ENCODE measurements around the gene SMNDC1.
"Not testable (repeated sequence)": the region's sequence is repeated elsewhere in the genome, so short reads cannot be mapped to it uniquely, and the experiment has no call there.

Gene SMNDC1

DNA sequence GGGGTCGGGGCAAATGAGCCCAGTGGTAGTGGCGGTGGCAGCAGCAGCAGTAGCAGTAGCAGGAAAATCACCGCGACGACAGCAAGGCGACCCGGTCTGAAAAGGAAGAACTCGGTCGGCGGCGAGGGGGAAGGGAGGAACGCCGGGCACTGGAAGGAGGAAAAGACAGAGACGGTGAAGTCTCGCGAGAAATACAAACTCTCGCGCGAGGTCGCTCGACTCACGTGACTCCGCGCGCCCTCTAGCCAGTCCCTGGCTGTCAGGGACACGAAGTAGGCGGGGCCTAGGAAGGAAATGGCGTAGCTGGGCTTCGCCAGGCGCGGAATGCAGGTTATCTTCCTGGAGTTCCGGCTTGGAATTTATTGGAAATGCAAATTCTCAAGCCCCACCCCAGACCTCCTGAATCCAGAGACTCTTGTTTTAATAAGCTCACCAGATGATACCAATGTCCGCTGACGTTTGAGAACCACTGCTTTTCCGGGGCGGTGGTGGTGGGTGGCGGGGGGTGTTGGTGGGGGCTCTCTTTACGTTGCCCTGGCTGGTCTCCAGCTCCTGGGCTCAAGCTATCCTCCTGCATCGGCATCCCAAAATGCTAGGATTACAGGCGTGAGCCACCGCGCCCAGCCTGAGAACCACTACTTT, at the start of gene SMNDC1:
Gene SMNDC1, minus strand, starts transcription at position 141 of the 642 bp plus-strand sequence. CDS start 1,333 bp downstream, outside the sequence.
- peak; percentile 96 for DNase-seq

DNA sequence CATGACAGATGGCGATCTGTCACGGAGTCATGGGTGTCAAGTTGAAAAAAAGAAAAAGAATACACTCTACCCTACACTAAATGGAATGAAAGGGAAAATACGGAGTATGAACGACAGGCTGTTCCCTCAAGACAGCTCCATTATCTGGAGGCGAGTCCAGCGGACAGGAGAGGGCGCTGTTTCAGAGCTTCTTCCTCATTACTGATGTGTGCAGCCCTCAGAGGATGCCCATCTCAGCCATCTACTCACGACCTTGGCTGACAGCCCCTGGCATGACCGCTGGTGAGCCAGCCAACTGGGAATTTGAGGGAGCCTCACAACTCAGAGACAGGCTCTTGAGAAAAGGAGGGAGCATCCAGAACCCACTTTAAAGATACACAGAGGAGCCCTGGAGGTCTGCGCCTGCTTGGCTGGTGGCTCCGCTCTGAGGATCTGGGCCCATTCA, 49.6 kb upstream of the SMNDC1 start:
- peak; percentile 75 for DNase-seq

DNA sequence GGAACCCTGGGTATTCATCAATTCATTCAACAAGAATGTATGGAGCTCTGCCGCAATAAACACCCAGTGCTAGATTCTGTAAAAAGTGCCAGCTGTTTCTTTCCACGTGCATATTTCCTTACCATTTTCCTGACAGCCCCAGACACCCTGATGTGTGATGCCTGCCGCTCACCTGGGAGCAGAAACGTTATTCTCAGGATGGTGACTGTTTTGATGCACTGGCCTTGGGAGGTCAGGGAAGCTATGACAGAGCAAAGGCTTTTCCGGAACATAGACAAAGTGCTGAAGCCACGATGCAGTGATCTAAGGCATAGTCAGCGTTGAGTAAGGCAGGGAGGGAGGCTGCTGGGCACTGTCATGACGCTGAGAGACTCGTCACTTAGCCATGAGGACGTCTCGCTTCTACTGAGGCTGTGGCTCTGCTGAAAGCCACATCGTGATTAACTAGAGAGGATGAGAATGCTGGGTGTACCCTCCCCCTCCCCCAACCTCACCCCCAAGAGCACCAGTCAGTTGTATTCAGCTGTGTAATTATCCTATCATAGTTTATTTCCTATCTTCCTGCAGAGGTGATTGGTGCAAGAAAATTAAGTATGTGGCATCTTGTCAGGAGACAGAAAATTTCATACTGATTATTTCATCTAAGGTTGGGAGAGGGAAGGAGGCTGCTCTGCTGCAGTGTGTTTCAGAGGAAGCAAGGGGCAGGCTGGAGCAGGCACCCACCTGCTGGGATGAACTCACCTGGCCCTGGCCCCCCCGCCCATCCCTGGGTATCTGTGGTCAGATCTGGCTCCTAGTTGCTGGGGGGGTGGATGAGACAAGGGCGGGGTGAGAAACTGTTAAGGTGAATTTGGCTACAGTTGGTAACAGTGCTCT, 48.8 kb upstream of the SMNDC1 start:
- no peak for DNase-seq

DNA sequence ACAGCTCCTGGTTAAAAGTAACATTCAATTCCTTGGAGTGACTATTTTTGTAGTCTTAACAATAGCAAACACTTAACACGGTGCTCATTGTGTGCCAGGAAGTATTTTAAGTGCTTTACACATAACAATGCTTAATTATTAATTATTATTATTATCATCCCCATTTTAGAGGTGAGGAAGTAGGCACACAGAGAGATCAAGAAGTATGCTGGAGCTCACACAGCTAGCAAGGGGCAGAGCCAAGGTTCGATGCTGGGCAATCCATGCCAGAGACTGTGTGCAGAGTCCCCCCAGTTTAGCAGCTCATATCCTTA, 48.2 kb upstream of the SMNDC1 start:
- no peak for DNase-seq

DNA sequence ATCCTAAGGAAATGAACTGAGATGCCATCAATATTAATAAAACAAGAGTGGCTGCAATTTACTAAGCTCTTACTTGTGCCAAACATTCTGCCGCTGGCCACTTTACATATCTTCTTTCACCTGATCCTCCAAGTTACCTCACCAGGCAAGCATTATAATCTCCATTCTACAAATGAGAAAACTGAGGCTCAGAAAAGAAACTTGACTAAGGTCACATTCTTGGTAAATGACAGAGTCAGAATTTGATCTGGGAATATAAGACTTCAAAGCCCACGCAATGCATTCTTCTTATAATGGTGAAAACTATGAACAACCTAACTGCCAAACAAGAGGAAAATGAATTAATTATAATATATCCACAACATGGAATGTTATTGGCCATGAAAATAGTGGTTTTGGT, 46.1 kb upstream of the SMNDC1 start:
- DNase-seq: no peak

DNA sequence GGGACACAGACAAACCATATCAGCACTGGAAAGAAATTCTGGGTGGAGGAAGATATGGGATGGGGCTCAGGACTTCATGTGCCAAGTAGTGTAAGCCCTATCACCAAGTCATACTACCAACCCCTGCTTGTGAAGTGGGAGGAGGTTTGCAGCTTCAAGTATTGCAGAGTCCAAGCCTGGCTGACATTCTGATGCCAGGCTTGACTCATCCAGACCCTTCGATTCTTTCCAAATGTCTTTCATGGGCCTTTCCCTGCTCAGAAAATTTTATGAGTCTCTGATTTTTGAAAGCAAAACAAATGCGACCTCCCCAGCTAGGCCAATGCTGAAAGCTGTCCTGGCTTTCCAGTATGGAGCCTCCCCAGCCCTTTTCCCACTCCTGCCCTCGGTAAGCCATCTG, 45.1 kb upstream of the SMNDC1 start:
- no peak for DNase-seq

DNA sequence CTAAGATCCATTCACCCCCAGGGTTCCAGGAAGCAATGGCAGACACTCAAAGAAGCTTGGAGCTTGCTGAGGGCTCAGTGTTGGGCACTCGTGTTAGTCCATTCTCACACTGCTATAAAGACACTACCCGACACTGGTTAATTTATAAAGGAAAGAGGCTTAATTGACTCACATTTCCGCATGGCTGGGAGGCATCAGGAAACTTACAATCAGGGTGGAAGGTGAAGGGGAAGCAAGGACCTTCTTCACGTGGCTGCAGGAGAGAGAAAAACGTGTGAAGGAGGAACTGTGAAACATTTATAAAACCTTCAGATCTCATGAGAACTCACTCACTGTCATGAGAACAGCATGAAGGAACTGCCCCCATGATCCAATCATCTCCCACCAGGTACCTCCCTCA, 44.7 kb upstream of the SMNDC1 start:
- no peak for DNase-seq

DNA sequence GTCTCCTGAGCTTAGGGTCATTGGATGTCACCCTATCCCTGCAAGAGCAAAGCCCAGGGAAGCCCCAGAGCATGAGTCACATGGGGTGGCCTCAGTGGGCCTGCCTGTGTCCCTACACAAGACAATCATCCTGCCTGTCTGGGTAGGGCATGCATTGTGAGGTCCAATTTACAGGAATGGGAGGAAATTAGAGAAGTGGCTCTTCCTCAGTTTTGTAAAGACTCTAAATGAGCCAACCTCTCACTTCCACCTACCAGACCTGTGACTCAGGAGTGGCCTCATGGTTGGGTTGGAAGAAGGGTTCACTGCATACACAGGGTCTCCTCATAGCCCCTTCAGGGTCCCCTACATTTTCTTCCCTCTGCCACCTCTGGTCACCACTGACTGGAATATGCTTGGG, 43.6 kb upstream of the SMNDC1 start:
- no peak for DNase-seq

DNA sequence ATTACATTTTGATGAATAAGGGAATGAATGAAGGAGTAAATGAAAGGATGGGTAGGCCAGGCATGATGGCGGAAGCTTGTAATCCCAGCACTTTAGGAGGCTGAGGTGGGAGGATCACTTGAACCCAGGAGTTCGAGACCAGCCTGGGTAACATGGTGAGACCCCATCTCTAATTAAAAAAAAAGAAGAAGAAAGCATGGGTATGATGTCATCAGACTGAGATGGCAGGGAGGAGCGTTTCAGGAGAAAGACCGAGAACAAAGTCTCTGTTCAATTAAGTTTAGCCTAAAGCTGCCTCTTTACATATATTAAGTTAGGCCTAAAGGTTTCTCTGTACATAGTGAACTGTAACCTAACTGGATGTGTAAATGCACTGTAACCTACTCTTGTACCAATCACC, 42.2 kb upstream of the SMNDC1 start:
- no peak for DNase-seq

DNA sequence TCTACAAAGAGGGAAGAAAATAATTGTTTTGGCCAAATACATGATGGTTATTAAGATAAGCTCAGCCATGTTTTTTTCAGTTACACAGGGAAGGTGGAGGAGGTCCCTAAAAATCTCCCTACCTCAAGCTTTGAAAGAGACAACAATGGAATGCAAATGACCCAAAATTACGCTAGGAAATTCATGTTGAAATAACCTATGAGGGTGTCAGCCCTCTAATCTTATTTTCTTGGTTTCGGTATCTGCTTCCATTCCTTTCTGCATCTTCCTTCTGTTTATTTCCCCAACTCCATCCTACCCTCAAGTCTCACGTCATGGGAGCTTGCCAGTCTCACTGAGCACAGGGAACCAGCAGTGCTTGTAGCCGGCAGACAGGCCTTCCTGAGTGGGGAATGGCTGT, 40.6 kb upstream of the SMNDC1 start:
- no peak for DNase-seq

DNA sequence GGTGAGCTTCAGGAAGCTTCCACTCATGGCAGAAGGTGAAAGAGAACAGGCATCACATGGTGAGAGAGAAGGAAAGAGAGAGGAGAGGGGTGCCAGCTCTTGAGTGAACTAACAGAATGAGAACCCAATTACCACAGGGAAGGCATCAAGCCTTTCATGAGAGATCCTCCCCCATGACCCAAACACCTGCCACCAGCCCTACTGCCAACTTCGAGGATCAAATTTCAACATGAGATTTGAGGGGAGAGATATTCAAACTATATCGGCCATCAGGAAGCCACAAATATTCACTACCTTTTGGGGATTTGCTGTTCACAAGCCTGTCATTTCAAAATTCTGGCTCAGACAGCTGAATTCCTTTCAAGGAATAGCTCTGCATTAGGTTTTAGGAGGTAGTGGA, 39.9 kb upstream of the SMNDC1 start:
- DNase-seq: no peak

DNA sequence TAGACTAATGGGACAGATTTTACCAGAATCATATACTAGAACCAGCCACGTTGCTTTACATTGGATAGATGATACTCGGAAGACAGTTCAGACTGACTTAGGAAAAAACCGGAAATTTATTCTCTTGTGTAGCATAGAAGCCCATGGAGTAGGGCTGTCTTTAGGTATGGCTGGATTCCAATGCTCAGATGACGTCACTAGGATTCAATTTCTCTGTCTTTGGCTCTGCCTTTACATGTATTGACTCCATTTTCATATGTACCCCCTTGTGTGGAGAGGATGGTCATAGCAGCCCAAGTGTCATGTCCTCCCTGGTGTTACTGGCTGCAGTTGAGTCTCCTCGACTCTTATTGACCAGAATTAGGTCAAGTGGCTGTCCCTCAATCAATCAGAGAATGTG, 39.2 kb upstream of the SMNDC1 start:
- no peak for DNase-seq

DNA sequence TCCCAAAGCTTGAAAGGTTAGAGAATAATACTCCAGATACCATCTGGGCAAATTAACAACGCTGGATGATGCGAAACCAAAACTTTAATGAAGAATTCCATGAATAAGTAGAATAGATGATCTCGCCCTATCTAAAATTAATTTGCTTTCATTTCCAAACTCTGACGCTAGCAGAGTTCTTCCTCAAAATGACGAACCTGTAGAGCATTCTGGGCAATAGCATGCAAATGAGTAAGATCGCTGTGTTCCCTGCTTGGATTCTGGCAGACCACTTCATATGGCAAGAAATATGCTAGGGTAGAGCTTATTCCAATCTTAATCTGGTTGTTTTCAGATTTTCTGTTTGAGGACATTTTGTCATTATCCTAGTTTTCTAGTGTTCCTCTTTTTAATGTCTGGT, 36.1 kb upstream of the SMNDC1 start:
- no peak for DNase-seq

DNA sequence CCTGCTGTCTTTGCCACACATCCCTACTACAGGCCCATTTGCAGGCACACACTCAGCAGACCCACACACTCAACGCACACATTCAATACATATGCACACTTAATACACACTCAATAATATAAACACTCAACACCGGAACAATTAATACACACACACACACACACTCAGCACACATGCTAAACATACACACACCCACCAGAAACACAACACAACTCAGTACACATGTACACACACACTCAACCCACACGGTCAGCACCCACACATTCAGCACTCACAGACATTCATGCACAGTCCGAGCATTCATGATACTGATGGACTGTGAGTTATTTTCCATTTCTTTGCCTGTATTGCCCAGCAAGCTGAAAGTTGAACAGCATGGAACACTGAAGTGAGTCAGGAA, 35.4 kb upstream of the SMNDC1 start:
- DNase-seq: no peak

DNA sequence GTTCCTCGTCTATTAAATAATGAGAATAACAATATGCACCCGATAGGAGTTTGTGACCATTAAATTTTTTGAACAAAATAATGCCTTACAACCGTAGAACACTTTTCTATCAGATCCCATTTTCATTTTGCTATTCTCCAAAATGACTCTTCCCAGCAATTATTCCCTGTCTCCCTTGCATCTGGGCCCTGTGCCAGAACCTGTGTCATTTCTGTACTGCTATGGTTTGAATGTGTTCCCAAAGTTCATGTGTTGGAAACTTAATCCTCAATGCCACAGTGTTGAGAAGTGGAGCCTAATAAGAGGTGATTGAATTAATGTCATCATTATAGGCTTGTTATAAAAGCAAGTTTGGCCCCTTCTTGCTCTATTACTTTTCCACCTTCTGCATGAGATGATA, 33.2 kb upstream of the SMNDC1 start:
- no peak for DNase-seq

DNA sequence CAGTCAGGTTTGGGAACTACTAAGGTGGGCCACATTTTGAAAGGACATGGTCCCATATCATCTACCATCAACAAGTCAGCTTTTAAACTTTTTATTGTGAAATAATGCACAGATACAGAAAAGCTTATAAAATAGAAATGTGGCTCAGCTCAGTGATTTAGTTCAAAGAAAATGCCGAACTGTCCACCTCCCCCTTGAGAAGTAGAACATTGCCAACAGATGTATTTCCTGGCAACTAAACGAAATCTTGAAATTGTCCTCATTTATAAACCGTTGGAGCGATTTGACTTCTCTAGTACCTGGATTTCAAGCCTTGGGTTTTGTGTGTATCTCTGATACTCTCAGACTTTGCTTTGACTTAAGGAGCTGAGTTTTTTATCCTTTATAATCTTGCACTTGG, 32.7 kb upstream of the SMNDC1 start:
- DNase-seq: no peak

DNA sequence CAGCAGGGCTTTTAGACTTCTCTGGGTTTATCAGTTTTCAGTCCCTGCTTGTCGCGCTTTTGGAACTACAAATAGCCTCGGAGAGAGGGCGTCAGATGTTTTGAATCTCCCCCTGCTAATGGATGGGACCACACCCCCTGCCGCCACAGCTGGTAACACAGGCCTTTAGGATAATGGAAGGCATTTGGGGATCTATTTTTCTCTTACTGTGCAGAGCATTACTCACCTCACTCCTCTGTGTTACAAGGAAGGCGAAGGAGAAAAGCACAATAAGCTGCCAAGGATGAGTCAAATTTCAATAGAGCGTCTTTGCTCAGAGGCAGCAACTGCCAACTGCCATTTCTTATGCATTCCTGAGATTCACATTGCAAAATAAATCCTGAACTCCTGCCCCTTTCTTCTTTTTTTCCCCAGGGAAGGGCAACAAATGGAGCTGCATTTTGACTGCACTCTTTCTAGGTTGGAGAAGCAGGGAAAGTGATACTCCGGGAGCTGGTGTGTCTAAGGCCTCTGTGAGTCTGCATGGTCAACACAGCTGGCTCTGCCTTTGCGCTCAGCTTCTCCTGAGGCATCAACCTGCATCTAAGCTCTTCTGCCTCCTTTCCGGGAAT, 31.5 kb upstream of the SMNDC1 start:
- DNase-seq: no peak

DNA sequence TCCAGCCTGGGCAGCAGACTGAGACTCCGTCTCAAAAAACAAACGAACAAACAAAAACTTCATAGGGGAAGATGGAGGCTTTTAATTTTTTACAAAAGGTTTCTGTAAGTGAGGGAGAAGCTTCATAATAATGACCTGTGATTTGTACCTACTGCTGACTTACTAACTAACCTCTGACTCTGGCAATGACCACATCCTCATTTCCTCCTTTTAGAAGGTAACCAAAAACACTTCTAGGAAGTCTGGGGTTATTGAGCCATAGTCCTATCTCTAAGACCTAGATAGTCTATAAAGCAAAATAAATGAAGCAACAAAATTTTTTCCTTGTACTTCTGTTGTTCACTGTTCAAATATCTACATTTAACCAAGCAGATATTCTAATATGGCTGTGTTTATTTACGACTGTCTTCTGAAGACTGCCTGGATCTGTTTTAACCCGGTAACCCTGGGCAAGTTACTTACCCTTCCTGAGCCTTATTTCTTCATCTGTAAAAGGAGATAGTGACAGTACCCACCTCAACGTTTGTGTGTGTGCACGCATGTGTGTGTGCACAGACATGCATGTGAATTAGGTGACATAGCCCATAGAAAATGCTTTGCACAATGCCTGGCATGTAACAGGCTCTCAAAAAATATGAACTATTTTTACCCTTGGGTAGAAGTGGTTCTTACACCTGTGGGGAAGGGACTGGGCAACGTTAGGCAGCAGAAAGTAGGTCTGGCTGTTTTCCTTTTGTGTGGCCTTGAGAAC, 30.8 kb upstream of the SMNDC1 start:
- no peak for DNase-seq

DNA sequence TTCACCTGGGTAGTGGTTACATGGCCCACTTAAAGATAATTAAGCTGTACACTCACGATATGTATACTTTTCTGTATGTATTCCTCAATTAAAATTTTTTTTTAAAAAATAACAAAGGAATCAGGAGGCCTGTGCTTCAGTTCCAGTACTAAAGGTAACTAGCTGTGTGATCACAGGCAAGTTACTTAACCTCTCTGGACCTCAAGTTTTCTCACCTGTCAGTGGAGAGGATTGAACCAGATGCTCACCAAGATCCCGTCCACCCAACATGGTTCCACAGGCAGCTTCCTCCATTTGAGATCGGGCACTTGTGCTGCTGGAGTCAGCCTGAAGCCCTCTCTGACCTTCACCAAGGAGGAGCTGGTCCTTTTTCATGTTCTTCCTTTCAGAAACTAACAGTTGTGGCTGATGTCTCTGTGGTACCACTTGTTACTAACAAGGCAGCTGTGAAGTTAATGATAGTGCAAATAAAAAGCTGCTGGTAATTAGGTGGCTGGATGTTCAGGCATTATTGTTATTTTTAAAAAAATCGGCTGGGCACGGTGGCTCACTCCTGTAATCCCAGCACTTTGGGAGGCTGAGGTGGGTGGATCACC, 29.4 kb upstream of the SMNDC1 start:
- no peak for DNase-seq

DNA sequence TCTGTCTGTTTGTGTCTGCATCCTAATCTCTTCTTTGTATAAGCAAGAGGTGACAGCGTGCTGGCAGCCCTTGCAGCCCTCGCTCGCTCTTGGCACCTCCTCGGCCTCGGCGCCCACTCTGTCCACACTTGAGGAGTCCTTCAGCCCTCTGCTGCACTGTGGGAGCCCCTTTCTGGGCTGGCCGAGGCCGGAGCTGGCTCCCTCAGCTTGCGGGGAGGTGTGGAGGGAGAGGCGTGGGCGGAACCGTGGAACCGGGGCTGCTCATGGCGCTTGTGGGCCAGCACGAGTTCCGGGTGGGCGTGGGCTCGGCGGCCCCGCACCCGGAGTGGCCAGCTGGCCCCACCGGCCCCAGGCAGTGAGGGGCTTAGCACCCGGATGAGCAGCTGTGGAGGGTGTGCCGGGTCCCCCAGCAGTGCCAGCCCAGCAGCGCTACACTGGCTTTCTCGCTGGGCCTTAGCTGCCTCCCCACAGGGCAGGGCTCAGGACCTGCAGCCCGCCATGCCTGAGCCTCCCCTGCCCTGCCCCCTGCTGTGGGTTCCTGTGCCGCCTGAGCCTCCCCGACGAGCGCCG, 26.6 kb upstream of the SMNDC1 start:
- DNase-seq: not testable (repeated sequence)

DNA sequence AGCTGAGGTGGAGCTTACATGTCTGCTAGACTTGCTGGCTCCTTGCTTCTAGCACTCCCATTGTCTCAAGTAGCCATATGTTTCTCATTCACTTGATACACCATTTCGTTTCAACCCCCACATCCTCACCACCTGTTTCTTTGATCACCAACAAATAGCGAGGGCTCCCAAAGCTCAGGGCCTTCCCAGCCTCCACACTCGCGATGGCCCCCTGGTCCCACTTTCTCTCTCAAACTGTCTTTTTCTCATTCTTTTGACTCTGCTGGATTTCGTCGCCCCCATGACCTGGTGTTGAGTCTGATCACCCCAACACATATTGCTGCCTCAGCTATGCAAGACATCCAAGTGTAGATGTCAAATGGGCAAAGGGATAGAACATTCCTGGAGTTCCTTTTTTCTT, 26.0 kb upstream of the SMNDC1 start:
- DNase-seq: no peak

DNA sequence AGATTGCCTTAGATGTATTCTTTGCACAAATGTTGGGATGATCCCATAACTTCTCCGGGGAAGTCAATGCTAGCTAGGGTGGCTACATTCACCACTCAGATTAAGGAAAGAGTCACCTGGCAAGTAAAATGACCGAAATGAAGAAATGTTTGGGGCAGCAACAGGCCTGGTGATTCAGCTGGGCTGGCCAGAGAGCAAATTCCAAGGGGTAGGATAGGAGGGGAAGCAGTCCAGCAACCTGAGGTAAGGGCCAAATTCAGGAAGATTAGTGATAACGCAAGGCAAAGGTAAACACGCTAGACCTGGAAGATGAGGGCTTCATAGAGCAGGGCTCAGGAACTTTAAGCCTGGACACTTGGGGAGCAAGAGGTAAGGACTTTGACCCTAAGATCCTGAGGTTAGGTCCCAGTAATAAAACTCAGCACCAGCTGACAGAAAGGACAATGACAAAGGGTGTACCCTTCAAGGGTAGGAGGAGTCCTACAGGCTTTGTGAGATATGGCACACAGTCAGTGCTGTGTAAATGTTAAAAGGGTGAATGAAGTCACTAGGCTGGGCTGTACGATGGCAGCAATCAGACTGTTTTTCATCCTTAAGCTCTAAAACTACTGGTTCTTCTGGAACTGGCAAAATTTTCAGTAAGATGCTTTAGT, 22.7 kb upstream of the SMNDC1 start:
- DNase-seq: no peak
